HepG2 (cell line): ENCODE results near the gene DMBT1. TPM values are rescaled to one million over a fixed set of nuclear protein-coding genes. Genes with fewer than 3 reads are reported as not detected.

Experiments used
- ATAC-seq: fragments of 200-7000 bp; cut with Tn5 transposase; 3 replicates; pipeline ENCODE4 v1.9.1; 2020; ENCODE audit warnings: mild to moderate bottlenecking, moderate library complexity
- BruUV-seq: library from RNA; stranded (reverse); fragments of 400-500 nt; replicated peaks from 2 replicates; lab custom pipeline; 2021; lab: Mats Ljungman, UMichigan
- CTCF ChIA-PET: fragments of 300-600 bp; formaldehyde crosslinking; extraction: SDS; loops from one replicate; lab custom pipeline; 2021; ENCODE audit warnings: low total read pairs, inconsistent platforms, low intra/inter-chr PET ratio; lab: Yijun Ruan, JAX
- POLR2A ChIA-PET: fragments of 350-600 bp; sonication (Branson Sonifier 250); formaldehyde crosslinking; loops from one replicate; lab custom pipeline; 2020; ENCODE audit warnings: antibody characterized with exemption, inconsistent platforms; lab: Yijun Ruan, JAX
- DNase-seq: peaks from one replicate; pipeline ENCODE4 v3.0.0-alpha.2; 2015; ENCODE audit warnings: low spot score
- FAIRE-seq: peaks from 3 replicates; lab custom pipeline; 2011; peaks lifted over from hg19 to GRCh38; lab: Jason Lieb, UNC
- H2AFZ ChIP-seq: one replicate; pipeline ENCODE4 v1.6.1; 2011; ENCODE audit warnings: low read length, inconsistent platforms
- H3K27ac ChIP-seq: fragments of 300-600 bp; 3 replicates; pipeline ENCODE4 v1.8.0; 2011; ENCODE audit warnings: mixed run types, mild to moderate bottlenecking, mixed read lengths, low read length, inconsistent platforms; ENCODE audit not compliant: insufficient read depth; ENCODE audit errors: extremely low read length
- H3K27me3 ChIP-seq, 2 experiments: fragments of 200-600 bp in 1 of 2; 2 replicates in 1 of 2; 3 replicates in 1 of 2; pipeline versions ENCODE4 v1.6.0 to v1.8.0; 2011; ENCODE audit warnings: low read length in 2 of 2, mild to moderate bottlenecking in 2 of 2, moderate library complexity in 2 of 2, inconsistent platforms in 1 of 2; ENCODE audit not compliant: insufficient read depth in 2 of 2, control insufficient read depth in 1 of 2
- H3K36me3 ChIP-seq, 2 experiments: fragments of 200-600 bp in 1 of 2; replicated peaks in 1 of 2; 2 replicates in 1 of 2; 3 replicates in 1 of 2; pipeline versions ENCODE4 v1.5.1 to v1.8.0; 2011; ENCODE audit warnings: low read length in 2 of 2, inconsistent platforms in 1 of 2; ENCODE audit not compliant: insufficient read depth in 2 of 2, control insufficient read depth in 1 of 2
- H3K4me1 ChIP-seq: 2 replicates; pipeline ENCODE4 v1.5.1; 2012; ENCODE audit warnings: low read length, inconsistent platforms; ENCODE audit not compliant: insufficient read depth
- H3K4me2 ChIP-seq: 2 replicates; pipeline ENCODE4 v1.6.0; 2011; ENCODE audit warnings: low read depth, low read length, inconsistent platforms
- H3K4me3 ChIP-seq, 3 experiments: fragments of 200-600 bp in 1 of 3; sonication (generic), shearing (Covaris generic) in 1 of 3; replicated peaks in 1 of 3; 2 replicates each; pipeline ENCODE4 v1.5.1; 2011 to 2016; ENCODE audit warnings: low read length in 3 of 3, inconsistent platforms in 2 of 3, low read depth in 2 of 3, mild to moderate bottlenecking in 2 of 3, control low read depth in 1 of 3, mixed read lengths in 1 of 3; ENCODE audit not compliant: insufficient read depth in 1 of 3
- H3K79me2 ChIP-seq: one replicate; pipeline ENCODE4 v1.6.1; 2011; ENCODE audit warnings: low read length, inconsistent platforms; ENCODE audit not compliant: insufficient read depth
- H3K9ac ChIP-seq: 2 replicates; pipeline ENCODE4 v1.6.0; 2011; ENCODE audit warnings: mild to moderate bottlenecking, low read depth, low read length, inconsistent platforms; ENCODE audit not compliant: insufficient read depth
- H3K9me3 ChIP-seq: 2 replicates; pipeline ENCODE4 v1.5.1; 2012; ENCODE audit warnings: mild to moderate bottlenecking, low read length
- H4K20me1 ChIP-seq: 2 replicates; pipeline ENCODE4 v1.6.0; 2011; ENCODE audit warnings: inconsistent platforms, mild to moderate bottlenecking, low read length, moderate library complexity; ENCODE audit not compliant: insufficient read depth
- CENPT ChIP-seq: sonication (generic); formaldehyde crosslinking; IDR thresholded peaks from 2 replicates; pipeline ENCODE4 v1.8.0; 2022; ENCODE audit warnings: low read depth, mild to moderate bottlenecking, moderate library complexity, missing genetic modification reagents
- HOXA3 ChIP-seq: sonication (generic); formaldehyde crosslinking; IDR thresholded peaks from 2 replicates; pipeline ENCODE4 v1.5.0; 2020; ENCODE audit warnings: missing genetic modification reagents
- IKZF1 ChIP-seq: fragments of 450-650 bp; IDR thresholded peaks from 2 replicates; pipeline ENCODE4 v1.7.1; 2016
- KMT2B ChIP-seq: IDR thresholded peaks from 2 replicates; pipeline ENCODE4 v1.6.1; 2016; ENCODE audit warnings: missing genetic modification reagents, missing compliant biosample characterization
- MED13 ChIP-seq: sonication (generic); formaldehyde crosslinking; IDR thresholded peaks from 2 replicates; pipeline ENCODE4 v1.5.0; 2020; ENCODE audit warnings: missing genetic modification reagents
- NKX3-1 ChIP-seq: sonication (generic); formaldehyde crosslinking; IDR thresholded peaks from 2 replicates; pipeline ENCODE4 v1.5.0; 2020; ENCODE audit warnings: missing genetic modification reagents
- SRSF9 ChIP-seq: fragments of 200-400 bp; formaldehyde crosslinking; IDR thresholded peaks from 2 replicates; pipeline ENCODE4 v1.6.1; 2018; ENCODE audit warnings: borderline replicate concordance, mild to moderate bottlenecking, low read depth, low read length; ENCODE audit not compliant: insufficient read depth, poor library complexity, severe bottlenecking
- ZBTB38 ChIP-seq: sonication (generic); formaldehyde crosslinking; IDR thresholded peaks from 2 replicates; pipeline ENCODE4 v1.5.1; 2020; ENCODE audit warnings: mild to moderate bottlenecking, missing genetic modification reagents
- ZNF446 ChIP-seq: sonication (generic); formaldehyde crosslinking; IDR thresholded peaks from 2 replicates; pipeline ENCODE4 v1.5.0; 2020; ENCODE audit warnings: mild to moderate bottlenecking, missing genetic modification reagents
- ZNF616 ChIP-seq: sonication (generic); formaldehyde crosslinking; IDR thresholded peaks from 2 replicates; pipeline ENCODE4 v1.5.0; 2020; ENCODE audit warnings: low read depth, mild to moderate bottlenecking, missing genetic modification reagents
- ZNF772 ChIP-seq: sonication (generic); formaldehyde crosslinking; IDR thresholded peaks from 2 replicates; pipeline ENCODE4 v1.5.0; 2020; ENCODE audit warnings: mild to moderate bottlenecking, missing genetic modification reagents
- WGBS: methylation state at CpG from one replicate; pipeline ENCODE4 v1.1.6; 2017; ENCODE audit warnings: low lambda C conversion rate; 5-methylcytosine and 5-hydroxymethylcytosine counted together
- in situ Hi-C: cut with HindIII; loops from 2 replicates; pipeline ENCODE4 v1.10.0; 2017; ENCODE audit warnings: low pct_unique_long_range_greater_than_20kb; ENCODE audit not compliant: extremely low pct_ligation_motif_present
- intact Hi-C: fragments of 100-400 bp; cut with micrococcal nuclease; formaldehyde crosslinking; loops from one replicate; pipeline ENCODE4 v1.10.0; 2022; ENCODE audit not compliant: unreplicated experiment
- polyA plus RNA-seq, 8 experiments: library from polyadenylated mRNA; depleted of rRNA in 3 of 8; stranded (reverse) in 7 of 8; unstranded in 1 of 8; fragments of >200 nt; fragmentation: Illumina TruSeq in 4 of 8; extraction: Trizol in 4 of 8; gene quantifications; 2 replicates each; pipeline versions ENCODE4 v1.2.1 to v1.2.3, GENCODE V29; 2011 to 2016; ENCODE audit warnings: low read depth in 4 of 8, missing spikeins in 1 of 8, mixed read lengths in 1 of 8; ENCODE audit not compliant: insufficient read depth in 1 of 8
- total RNA-seq, 5 experiments: library from RNA; depleted of rRNA; stranded (reverse); fragments of >200 nt; fragmentation: Illumina TruSeq; extraction: Trizol; gene quantifications; 2 replicates each; pipeline ENCODE4 v1.2.3, GENCODE V29; 2016; ENCODE audit warnings: low read depth in 1 of 5
- TF ChIP-seq, protein P1 (sequence below): IDR thresholded peaks from 2 replicates; pipeline ENCODE4 v1.6.1; 2016; ENCODE audit warnings: mild to moderate bottlenecking, missing biosample characterization, missing genetic modification reagents
- TF ChIP-seq, protein P2 (sequence below): sonication (generic); formaldehyde crosslinking; IDR thresholded peaks from 2 replicates; pipeline ENCODE4 v1.4.0; 2020; ENCODE audit warnings: mild to moderate bottlenecking, missing genetic modification reagents
- TF ChIP-seq, protein P3 (sequence below): IDR thresholded peaks from 2 replicates; pipeline ENCODE4 v1.6.1; 2016
- TF ChIP-seq, protein P4 (sequence below): sonication (generic); formaldehyde crosslinking; IDR thresholded peaks from 2 replicates; pipeline ENCODE4 v1.8.0; 2022; ENCODE audit warnings: missing genetic modification reagents, low read depth, mild to moderate bottlenecking, borderline replicate concordance
- TF ChIP-seq, protein P5 (sequence below): IDR thresholded peaks from 2 replicates; pipeline ENCODE4 v1.6.1; 2016; ENCODE audit warnings: low read depth, borderline replicate concordance

The DMBT1 gene
- total and polyA plus RNA-seq, 2 of the 13 experiments (the other 11 are each of a cell fraction or from before 2014, with no cell fraction given) = not detected

DNA sequence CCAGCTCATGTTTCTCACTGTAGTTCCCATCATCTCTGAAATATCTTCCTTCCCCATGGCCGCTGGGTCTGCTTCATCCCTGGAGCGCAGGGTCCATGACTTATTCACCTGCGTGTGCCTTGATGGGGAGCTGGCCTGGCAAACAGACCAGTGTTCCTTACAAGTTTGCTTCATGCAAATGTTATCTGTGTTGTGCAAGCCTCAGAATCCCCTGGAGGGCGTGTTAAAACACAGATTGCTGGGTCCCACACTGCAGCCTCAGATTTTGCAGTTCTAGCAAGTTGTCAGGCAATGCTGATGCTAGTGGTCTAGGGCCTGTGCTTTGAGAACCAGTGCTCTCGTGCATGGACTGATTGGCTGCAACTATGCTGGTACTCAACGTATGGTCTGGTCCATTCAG lies 7.2 kb upstream of the DMBT1 start:
- Histone ChIP-seq H3K4me3 (no peak overlapping the region), H3K79me2 (no peaks in the 10 kb centered on the region), H3K27ac (no peak overlapping the region), H3K9me3 (no peaks in the 10 kb centered on the region), H3K9ac (no peak overlapping the region), H3K4me1 (no peaks in the 10 kb centered on the region), H4K20me1 (no peaks in the 10 kb centered on the region), H3K27me3 (peaks cover 0 to 7% of the 10 kb centered on the region in 2 experiments; a peak in 2 of 5 replicates), H2AFZ (no peak overlapping the region), H3K36me3 (no peaks in the 10 kb centered on the region), H3K4me2 (no peak overlapping the region)
- ATAC-seq = no peak
- BruUV-seq = no TSS peak
- no peak for DNase-seq
- no peak for FAIRE-seq
- intact Hi-C loops (no loop called here), in situ Hi-C loops (no loop called here)
- WGBS = 27% methylated on average over 6 of the region's 6 CpGs
- ChIA-PET CTCF (no interaction called here), POLR2A (no interaction called here)
- TF ChIP-seq SRSF9 (no peak), ZNF616 (no peak), ZNF772 (no peak), ZBTB38 (CRISPR knock-in tag) (no peak), MED13 (CRISPR knock-in tag) (no peak), NKX3-1 (CRISPR knock-in tag) (no peak), ZNF446 (no peak), IKZF1 (no peak), HOXA3 (CRISPR knock-in tag) (no peak), CENPT (CRISPR knock-in tag) (no peak), KMT2B (CRISPR knock-in tag) (no peak)
- TF ChIP-seq, protein P1, sequence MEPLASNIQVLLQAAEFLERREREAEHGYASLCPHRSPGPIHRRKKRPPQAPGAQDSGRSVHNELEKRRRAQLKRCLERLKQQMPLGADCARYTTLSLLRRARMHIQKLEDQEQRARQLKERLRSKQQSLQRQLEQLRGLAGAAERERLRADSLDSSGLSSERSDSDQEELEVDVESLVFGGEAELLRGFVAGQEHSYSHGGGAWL (CRISPR knock-in tag) = no peak
- TF ChIP-seq, protein P2, sequence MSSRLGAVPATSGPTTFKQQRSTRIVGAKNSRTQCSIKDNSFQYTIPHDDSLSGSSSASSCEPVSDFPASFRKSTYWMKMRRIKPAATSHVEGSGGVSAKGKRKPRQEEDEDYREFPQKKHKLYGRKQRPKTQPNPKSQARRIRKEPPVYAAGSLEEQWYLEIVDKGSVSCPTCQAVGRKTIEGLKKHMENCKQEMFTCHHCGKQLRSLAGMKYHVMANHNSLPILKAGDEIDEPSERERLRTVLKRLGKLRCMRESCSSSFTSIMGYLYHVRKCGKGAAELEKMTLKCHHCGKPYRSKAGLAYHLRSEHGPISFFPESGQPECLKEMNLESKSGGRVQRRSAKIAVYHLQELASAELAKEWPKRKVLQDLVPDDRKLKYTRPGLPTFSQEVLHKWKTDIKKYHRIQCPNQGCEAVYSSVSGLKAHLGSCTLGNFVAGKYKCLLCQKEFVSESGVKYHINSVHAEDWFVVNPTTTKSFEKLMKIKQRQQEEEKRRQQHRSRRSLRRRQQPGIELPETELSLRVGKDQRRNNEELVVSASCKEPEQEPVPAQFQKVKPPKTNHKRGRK (CRISPR knock-in tag) = no peak
- TF ChIP-seq, protein P3, sequence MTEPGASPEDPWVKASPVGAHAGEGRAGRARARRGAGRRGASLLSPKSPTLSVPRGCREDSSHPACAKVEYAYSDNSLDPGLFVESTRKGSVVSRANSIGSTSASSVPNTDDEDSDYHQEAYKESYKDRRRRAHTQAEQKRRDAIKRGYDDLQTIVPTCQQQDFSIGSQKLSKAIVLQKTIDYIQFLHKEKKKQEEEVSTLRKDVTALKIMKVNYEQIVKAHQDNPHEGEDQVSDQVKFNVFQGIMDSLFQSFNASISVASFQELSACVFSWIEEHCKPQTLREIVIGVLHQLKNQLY (CRISPR knock-in tag) = no peak
- TF ChIP-seq, protein P4, sequence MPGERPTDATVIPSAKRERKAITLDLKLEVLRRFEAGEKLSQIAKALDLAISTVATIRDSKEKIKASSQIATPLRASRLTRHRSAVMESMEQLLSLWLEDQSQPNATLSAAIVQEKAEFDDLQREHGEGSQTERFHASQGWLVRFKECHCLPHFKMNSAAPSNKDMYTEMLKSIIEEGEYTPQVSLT = no peak
- TF ChIP-seq, protein P5, sequence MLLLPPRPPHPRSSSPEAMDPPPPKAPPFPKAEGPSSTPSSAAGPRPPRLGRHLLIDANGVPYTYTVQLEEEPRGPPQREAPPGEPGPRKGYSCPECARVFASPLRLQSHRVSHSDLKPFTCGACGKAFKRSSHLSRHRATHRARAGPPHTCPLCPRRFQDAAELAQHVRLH = no peak
